ENCODE results near the gene BDP1. TPM values are rescaled to one million over a fixed set of nuclear protein-coding genes. Genes with fewer than 3 reads are reported as not detected.
"Not testable (repeated sequence)": the region's sequence is repeated elsewhere in the genome, so short reads cannot be mapped to it uniquely, and the experiment has no call there.

Gene BDP1
- total RNA-seq, 1 experiment from 2014 or later: 18.4 TPM

DNA sequence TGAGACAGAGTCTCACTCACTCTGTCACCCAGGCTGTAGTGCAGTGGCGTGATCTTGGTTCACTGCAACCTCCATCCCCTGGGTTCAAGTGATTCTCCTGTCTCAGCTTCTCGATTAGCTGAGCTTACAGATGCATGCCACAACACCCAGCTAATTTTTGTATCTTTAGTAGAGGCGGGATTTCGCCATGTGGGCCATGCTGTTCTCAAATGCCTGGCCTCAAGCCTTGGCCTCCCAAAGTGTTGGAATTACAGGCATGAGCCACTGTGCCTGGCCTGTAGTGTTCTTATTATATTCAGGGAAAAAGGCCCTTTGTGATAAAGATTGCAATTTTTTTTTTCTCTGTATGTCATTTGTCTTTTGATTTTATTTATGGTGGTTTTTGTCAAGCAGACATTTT lies 107.7 kb downstream of the BDP1 start:
- no peak overlapping the region for H2AFZ ChIP-seq (ENCODE audit: low read length)
- H3F3A ChIP-seq (ENCODE audit: low read length, unreplicated experiment): no peaks in the 10 kb centered on the region
- DNase-seq (no peak), ATAC-seq (no peak)
- H4K20me1 ChIP-seq (ENCODE audit: low read length): no peaks in the 10 kb centered on the region
- ChIA-PET POLR2A (ENCODE audit: unreplicated experiment) (interaction anchor here (0.7 kb wide), 1 partner anchor 195 kb away, joined by 3 read pairs; no protein-coding TSS in a partner anchor), CTCF (no interaction called here)
- H3K27ac ChIP-seq (ENCODE audit: low read length): no peak overlapping the region
- intact Hi-C loops (cut with micrococcal nuclease): no loop called here
- H3K4me2 ChIP-seq (ENCODE audit: low read length): no peak overlapping the region
- TF ChIP-seq EZH2phosphoT487 (IDR thresholded peaks at IDR 0.05; ENCODE audit: borderline replicate concordance, low read length) (no peak), EZH2 (IDR thresholded peaks at IDR 0.05; ENCODE audit: low read length, unreplicated experiment) (no peak)
- TF ChIP-seq, protein P1, sequence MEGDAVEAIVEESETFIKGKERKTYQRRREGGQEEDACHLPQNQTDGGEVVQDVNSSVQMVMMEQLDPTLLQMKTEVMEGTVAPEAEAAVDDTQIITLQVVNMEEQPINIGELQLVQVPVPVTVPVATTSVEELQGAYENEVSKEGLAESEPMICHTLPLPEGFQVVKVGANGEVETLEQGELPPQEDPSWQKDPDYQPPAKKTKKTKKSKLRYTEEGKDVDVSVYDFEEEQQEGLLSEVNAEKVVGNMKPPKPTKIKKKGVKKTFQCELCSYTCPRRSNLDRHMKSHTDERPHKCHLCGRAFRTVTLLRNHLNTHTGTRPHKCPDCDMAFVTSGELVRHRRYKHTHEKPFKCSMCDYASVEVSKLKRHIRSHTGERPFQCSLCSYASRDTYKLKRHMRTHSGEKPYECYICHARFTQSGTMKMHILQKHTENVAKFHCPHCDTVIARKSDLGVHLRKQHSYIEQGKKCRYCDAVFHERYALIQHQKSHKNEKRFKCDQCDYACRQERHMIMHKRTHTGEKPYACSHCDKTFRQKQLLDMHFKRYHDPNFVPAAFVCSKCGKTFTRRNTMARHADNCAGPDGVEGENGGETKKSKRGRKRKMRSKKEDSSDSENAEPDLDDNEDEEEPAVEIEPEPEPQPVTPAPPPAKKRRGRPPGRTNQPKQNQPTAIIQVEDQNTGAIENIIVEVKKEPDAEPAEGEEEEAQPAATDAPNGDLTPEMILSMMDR (conservative IDR thresholded peaks at IDR 0.05; ENCODE audit: low read depth, low read length): no peak
- H3K9me3 ChIP-seq (ENCODE audit: low read length): no peaks in the 10 kb centered on the region
- peaks cover 3% of the 10 kb centered on the region; the same call in 1 of the 2 replicates for H3K36me3 ChIP-seq (ENCODE audit: low read depth, low read length)
- H3K27me3 ChIP-seq (ENCODE audit: low read length): no peaks in the 10 kb centered on the region
- BruUV-seq (replicated peaks): no TSS peak
- H3K79me2 ChIP-seq (ENCODE audit: low read length): no peaks in the 10 kb centered on the region
- H3K9ac ChIP-seq (ENCODE audit: low read length): no peak overlapping the region
- H3K4me1 ChIP-seq (ENCODE audit: insufficient read depth, low read length): no peaks in the 10 kb centered on the region
- no peaks in the 10 kb centered on the region for H3K9me2 ChIP-seq (replicated peaks; ENCODE audit: low read length)
- H3K4me3 ChIP-seq (ENCODE audit: low read length): no peak overlapping the region

DNA sequence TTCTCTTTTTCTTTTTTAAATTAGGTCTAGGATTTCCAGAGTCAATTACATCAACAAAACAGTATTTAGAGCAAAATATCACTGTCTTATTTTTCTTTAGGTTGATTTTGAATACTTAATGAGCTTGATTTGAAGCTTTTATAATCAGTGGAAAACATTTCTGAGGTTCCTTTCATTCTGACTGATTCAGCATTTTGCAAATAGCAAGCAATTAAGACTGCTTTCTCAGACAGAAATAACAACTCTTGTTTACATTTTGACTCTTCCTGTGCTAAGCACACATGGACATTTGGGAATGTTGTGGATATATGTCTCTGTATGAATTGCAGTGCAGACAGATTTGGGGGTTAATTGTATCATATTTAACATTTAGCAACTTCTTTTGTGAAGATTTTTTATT lies 109.4 kb downstream of the BDP1 start:
- no peak overlapping the region for H3K4me3 ChIP-seq (ENCODE audit: low read length)
- no peaks in the 10 kb centered on the region for H3K4me1 ChIP-seq (ENCODE audit: insufficient read depth, low read length)
- no peaks in the 10 kb centered on the region for H3K27me3 ChIP-seq (ENCODE audit: low read length)
- no peaks in the 10 kb centered on the region for H3K9me2 ChIP-seq (replicated peaks; ENCODE audit: low read length)
- no peaks in the 10 kb centered on the region for H3K79me2 ChIP-seq (ENCODE audit: low read length)
- H2AFZ ChIP-seq (ENCODE audit: low read length): no peak overlapping the region
- DNase-seq: no peak
- no peak overlapping the region for H3K9ac ChIP-seq (ENCODE audit: low read length)
- H3K27ac ChIP-seq (ENCODE audit: low read length): no peak overlapping the region
- no peaks in the 10 kb centered on the region for H4K20me1 ChIP-seq (ENCODE audit: low read length)
- H3K36me3 ChIP-seq (ENCODE audit: low read depth, low read length): peaks cover 3% of the 10 kb centered on the region; the same call in 1 of the 2 replicates
- intact Hi-C loops (cut with micrococcal nuclease): no loop called here
- BruUV-seq (replicated peaks): no TSS peak
- H3K4me2 ChIP-seq (ENCODE audit: low read length): no peak overlapping the region
- TF ChIP-seq EZH2phosphoT487 (IDR thresholded peaks at IDR 0.05; ENCODE audit: borderline replicate concordance, low read length): no peak
- TF ChIP-seq, protein P1 (conservative IDR thresholded peaks at IDR 0.05; ENCODE audit: low read depth, low read length): no peak
- no peak for TF ChIP-seq EZH2 (IDR thresholded peaks at IDR 0.05; ENCODE audit: low read length, unreplicated experiment)
- CTCF ChIA-PET: no interaction called here
- H3K9me3 ChIP-seq (ENCODE audit: low read length): no peaks in the 10 kb centered on the region
- POLR2A ChIA-PET (ENCODE audit: unreplicated experiment): no interaction called here
- ATAC-seq: no peak
- H3F3A ChIP-seq (ENCODE audit: low read length, unreplicated experiment): no peaks in the 10 kb centered on the region

DNA sequence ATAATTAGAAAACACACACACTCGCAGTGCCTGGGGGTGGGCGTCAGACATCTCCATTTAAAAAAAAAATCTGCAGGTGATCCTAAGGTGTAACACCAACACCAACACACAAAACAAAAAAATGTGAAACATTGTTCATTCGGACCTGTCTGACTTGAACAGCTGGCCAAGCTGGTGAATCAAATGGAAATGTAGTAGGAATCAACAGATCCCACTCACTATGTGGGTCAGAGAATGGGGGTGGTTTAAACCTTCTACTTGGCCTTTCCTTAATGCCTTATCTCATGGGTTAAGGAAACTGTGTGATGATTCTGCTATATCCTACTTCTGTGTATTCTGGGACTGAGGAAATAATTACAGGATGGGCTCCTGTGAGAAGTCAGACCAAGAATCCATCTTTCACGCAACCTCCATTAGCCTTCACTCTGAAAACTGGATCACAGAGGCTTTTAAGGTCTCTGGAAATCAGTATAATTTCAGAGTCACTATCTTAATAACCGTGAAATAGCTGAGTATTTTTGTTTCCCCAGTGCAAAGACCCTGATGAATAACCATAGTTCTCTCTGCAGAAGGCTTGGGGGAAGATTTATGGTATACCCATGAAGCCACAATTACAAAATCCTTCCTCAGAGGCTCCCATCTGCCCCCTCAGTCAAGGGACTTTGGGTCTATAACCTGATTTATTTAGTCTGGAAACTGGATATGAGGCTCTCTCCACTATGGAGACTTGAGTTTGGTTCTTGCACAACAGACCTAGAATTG lies 114.5 kb downstream of the BDP1 start:
- DNase-seq (no peak), ATAC-seq (no peak)
- TF ChIP-seq EZH2phosphoT487 (IDR thresholded peaks at IDR 0.05; ENCODE audit: borderline replicate concordance, low read length): no peak
- no peak for TF ChIP-seq EZH2 (IDR thresholded peaks at IDR 0.05; ENCODE audit: low read length, unreplicated experiment)
- TF ChIP-seq, protein P1 (conservative IDR thresholded peaks at IDR 0.05; ENCODE audit: low read depth, low read length): no peak
- Histone ChIP-seq H3K27ac (ENCODE audit: low read length) (no peak overlapping the region), H3K36me3 (ENCODE audit: low read depth, low read length) (no peaks in the 10 kb centered on the region; the same call in 1 of the 2 replicates), H3K4me3 (ENCODE audit: low read length) (no peak overlapping the region), H3K4me1 (ENCODE audit: insufficient read depth, low read length) (no peaks in the 10 kb centered on the region), H3K9me2 (replicated peaks; ENCODE audit: low read length) (no peaks in the 10 kb centered on the region), H4K20me1 (ENCODE audit: low read length) (no peaks in the 10 kb centered on the region), H3K79me2 (ENCODE audit: low read length) (no peaks in the 10 kb centered on the region), H3K27me3 (ENCODE audit: low read length) (no peaks in the 10 kb centered on the region), H3K4me2 (ENCODE audit: low read length) (no peak overlapping the region), H3K9me3 (ENCODE audit: low read length) (no peaks in the 10 kb centered on the region), H3K9ac (ENCODE audit: low read length) (no peak overlapping the region), H3F3A (ENCODE audit: low read length, unreplicated experiment) (no peaks in the 10 kb centered on the region), H2AFZ (ENCODE audit: low read length) (no peak overlapping the region)
- BruUV-seq (replicated peaks): no TSS peak
- intact Hi-C loops (cut with micrococcal nuclease): no loop called here
- ChIA-PET CTCF (no interaction called here), POLR2A (ENCODE audit: unreplicated experiment) (no interaction called here)

DNA sequence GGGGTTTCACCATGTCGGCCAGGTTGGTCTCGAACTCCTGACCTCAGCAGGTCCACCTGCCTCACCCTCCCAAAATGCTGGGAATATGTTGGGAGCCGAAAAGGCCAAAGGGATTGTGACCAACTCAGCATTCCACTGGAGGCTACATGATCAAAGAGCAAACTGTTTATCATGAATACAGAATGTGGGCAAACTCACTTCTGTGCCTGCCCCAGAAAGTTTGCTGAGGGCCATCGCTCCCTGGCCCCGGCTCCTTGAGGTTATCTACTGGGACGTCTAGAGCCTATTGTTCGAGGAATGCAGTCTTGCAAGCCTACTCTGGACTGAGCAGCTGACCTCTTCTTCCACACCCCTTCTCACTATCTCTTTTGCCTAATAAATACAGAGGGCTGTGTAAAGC lies 116.4 kb downstream of the BDP1 start:
- DNase-seq; H3K4me1 ChIP-seq (ENCODE audit: insufficient read depth, low read length); intact Hi-C loops (cut with micrococcal nuclease); H3K4me2 ChIP-seq (ENCODE audit: low read length); CTCF ChIA-PET; H2AFZ ChIP-seq (ENCODE audit: low read length); H3K27me3 ChIP-seq (ENCODE audit: low read length); ATAC-seq; H3F3A ChIP-seq (ENCODE audit: low read length, unreplicated experiment); H3K9me3 ChIP-seq (ENCODE audit: low read length); H3K79me2 ChIP-seq (ENCODE audit: low read length); H3K4me3 ChIP-seq (ENCODE audit: low read length); H3K9ac ChIP-seq (ENCODE audit: low read length); BruUV-seq (replicated peaks); H3K9me2 ChIP-seq (replicated peaks; ENCODE audit: low read length); H3K27ac ChIP-seq (ENCODE audit: low read length); H3K36me3 ChIP-seq (ENCODE audit: low read depth, low read length); H4K20me1 ChIP-seq (ENCODE audit: low read length): not testable (repeated sequence)
- POLR2A ChIA-PET (ENCODE audit: unreplicated experiment): interaction anchor here (0.6 kb wide), 1 partner anchor 40 kb away, joined by 3 read pairs; no protein-coding TSS in a partner anchor
